Measurements from ENCODE around the gene LRRC74B. TPM values are rescaled to one million over a fixed set of nuclear protein-coding genes. Genes with fewer than 3 reads are reported as not detected.
"Not testable (repeated sequence)": the region's sequence is repeated elsewhere in the genome, so short reads cannot be mapped to it uniquely, and the experiment has no call there.

LRRC74B gene
- total and polyA plus RNA-seq, 12 donors, result not detected

- Histone ChIP-seq H3K9me3 (no peaks in the 10 kb centered on the region), H3K4me1 (peaks cover 5 to 16% (median 14%) of the 10 kb centered on the region in 9 donors), H3K27me3 (peaks cover 0 to 7% (median 0%) of the 10 kb centered on the region in 7 donors), H3K36me3 (no peaks in the 10 kb centered on the region), H3K27ac (no peak overlapping the region), H3K4me3 (peak overlapping the region in 2 of 10 donors; percentile 14 to 58)
- 91 to 93% methylated on average over 14 to 15 of the region's 15 CpGs for WGBS, 2 donors
- ATAC-seq, result no peak
- intact Hi-C loops (cut with DNase I), result loop anchor here in 1 of 10 donors (10.0 kb wide), 1 partner anchor 59 kb away; the partner anchor contains the start of gene LZTR1
- no peak for DNase-seq
- no peak for TF ChIP-seq CTCF (IDR thresholded peaks at IDR 0.05)
Observed at GRCh38 chr22:21043860-21044535, 1.7 kb upstream of the LRRC74B start.

- TF ChIP-seq CTCF (IDR thresholded peaks at IDR 0.05), result no peak
- DNase-seq, result no peak
- Histone ChIP-seq H3K4me3 (peak overlapping the region; percentile 27 to 63 (median 54)), H3K9me3 (no peaks in the 10 kb centered on the region), H3K27me3 (peaks cover 0 to 7% (median 0%) of the 10 kb centered on the region in 7 donors), H3K4me1 (peaks cover 5 to 16% (median 14%) of the 10 kb centered on the region in 9 donors), H3K36me3 (no peaks in the 10 kb centered on the region), H3K27ac (no peak overlapping the region)
- intact Hi-C loops (cut with DNase I), result loop anchor here in 2 of 10 donors (5.0 to 10.0 kb wide), 2 partner anchors 43 to 60 kb away; partner anchors contain the start of genes LZTR1 (in 1 of the 2) and THAP7 (in 1 of the 2)
- 10 to 15% methylated on average over 15 of the region's 15 CpGs for WGBS, 2 donors
- ATAC-seq, result peak; percentile 19 to 76 (median 54)
Observed at GRCh38 chr22:21044931-21045584, 688 bp upstream of the LRRC74B start.

GRCh38 chr22:21047035-21047661, 1.4 kb downstream of the LRRC74B start:
- TF ChIP-seq CTCF (IDR thresholded peaks at IDR 0.05), result no peak
- Histone ChIP-seq H3K27me3 (peaks cover 0 to 7% (median 0%) of the 10 kb centered on the region in 7 donors), H3K4me1 (peaks cover 5 to 16% (median 14%) of the 10 kb centered on the region in 9 donors), H3K36me3 (no peaks in the 10 kb centered on the region), H3K4me3 (no peak overlapping the region), H3K27ac (no peak overlapping the region), H3K9me3 (no peaks in the 10 kb centered on the region)
- intact Hi-C loops (cut with DNase I), result loop anchor here in 2 of 10 donors (5.0 to 10.0 kb wide), 2 partner anchors 45 to 62 kb away; partner anchors contain the start of genes LZTR1 (in 1 of the 2) and THAP7 (in 1 of the 2)
- ATAC-seq, result no peak
- DNase-seq, result no peak
- WGBS, 2 donors, result 91 to 92% methylated on average over 14 of the region's 14 CpGs

DNA sequence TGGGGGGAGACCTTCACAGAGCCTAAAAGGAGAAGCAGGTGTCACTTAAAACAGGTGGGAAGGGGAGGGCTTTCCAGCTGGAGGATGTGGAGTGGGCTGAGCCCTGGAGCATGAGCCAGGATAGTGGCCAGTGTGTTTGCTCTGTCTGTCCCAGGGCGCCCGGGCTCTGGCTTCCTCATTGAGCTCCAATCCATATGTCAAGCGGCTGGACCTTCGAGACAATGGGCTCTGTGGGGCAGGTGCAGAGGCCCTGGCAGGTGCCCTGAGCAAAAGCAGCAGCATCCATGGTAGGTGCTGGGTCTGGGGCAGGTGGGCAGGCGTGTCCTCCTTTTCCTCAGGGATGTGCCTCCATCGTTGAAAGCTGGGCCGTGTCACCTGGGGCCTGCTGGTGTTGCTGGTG, 2.0 kb downstream of the LRRC74B start:
- Histone ChIP-seq H3K27ac (no peak overlapping the region), H3K4me1 (peaks cover 5 to 16% (median 14%) of the 10 kb centered on the region in 9 donors), H3K36me3 (no peaks in the 10 kb centered on the region), H3K4me3 (no peak overlapping the region), H3K9me3 (no peaks in the 10 kb centered on the region), H3K27me3 (peaks cover 0 to 7% (median 0%) of the 10 kb centered on the region in 7 donors)
- intact Hi-C loops (cut with DNase I), result loop anchor here in 2 of 10 donors (5.0 to 10.0 kb wide), 2 partner anchors 45 to 63 kb away; partner anchors contain the start of genes LZTR1 (in 1 of the 2) and THAP7 (in 1 of the 2)
- DNase-seq (no peak), ATAC-seq (no peak)
- TF ChIP-seq CTCF (IDR thresholded peaks at IDR 0.05), result no peak
- 78 to 80% methylated on average over 7 of the region's 7 CpGs for WGBS, 2 donors

- not testable (repeated sequence) for DNase-seq, H3K9me3 ChIP-seq, H3K36me3 ChIP-seq, H3K27ac ChIP-seq, H3K4me3 ChIP-seq, ATAC-seq, H3K27me3 ChIP-seq
- intact Hi-C loops (cut with DNase I), result loop anchor here in 2 of 10 donors (5.0 to 10.0 kb wide), 2 partner anchors 46 to 64 kb away; partner anchors contain the start of genes LZTR1 (in 1 of the 2) and THAP7 (in 1 of the 2)
- peaks cover 5 to 16% (median 14%) of the 10 kb centered on the region in 9 donors for H3K4me1 ChIP-seq
- WGBS, 2 donors, result 65 to 78% methylated on average over 5 of the region's 5 CpGs
Observed at GRCh38 chr22:21048448-21048847, 2.7 kb downstream of the LRRC74B start.

DNA sequence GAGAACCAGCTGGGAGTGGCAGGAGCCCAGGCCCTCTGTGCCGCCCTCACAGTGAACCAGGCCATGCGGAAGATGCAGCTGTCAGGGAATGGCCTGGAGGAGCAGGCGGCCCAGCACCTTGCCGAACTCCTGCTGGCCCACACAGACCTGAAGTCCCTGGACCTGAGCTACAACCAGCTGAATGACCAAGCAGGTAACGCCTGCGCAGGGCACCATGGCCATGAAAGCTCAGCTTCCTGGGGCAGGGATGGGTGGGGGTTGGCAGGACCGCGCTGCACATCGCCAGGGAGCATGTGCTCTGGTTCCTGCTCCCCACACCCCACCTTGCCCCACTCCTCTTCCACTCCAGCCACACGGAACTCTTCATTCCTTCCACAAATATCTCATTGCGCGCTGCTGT, 3.2 kb downstream of the LRRC74B start:
- not testable (repeated sequence) for H3K4me3 ChIP-seq, H3K36me3 ChIP-seq, ATAC-seq, H3K9me3 ChIP-seq, H3K27me3 ChIP-seq, H3K27ac ChIP-seq, DNase-seq
- intact Hi-C loops (cut with DNase I), result loop anchor here in 2 of 10 donors (5.0 to 10.0 kb wide), 2 partner anchors 47 to 64 kb away; partner anchors contain the start of genes LZTR1 (in 1 of the 2) and THAP7 (in 1 of the 2)
- 90 to 97% methylated on average over 3 to 7 of the region's 12 CpGs for WGBS, 2 donors
- peaks cover 5 to 16% (median 14%) of the 10 kb centered on the region in 9 donors for H3K4me1 ChIP-seq

Data from heart right ventricle (tissue), 16 donors.